K562 (cell line): ENCODE measurements around the gene ICAM2. TPM values are rescaled to one million over a fixed set of nuclear protein-coding genes. Genes with fewer than 3 reads are reported as not detected.

Experiments used
- ATAC-seq: fragments of 200-7000 bp; cut with Tn5 transposase; 3 replicates; pipeline ENCODE4 v1.9.1; 2020; ENCODE audit warnings: moderate library complexity
- BruUV-seq: library from RNA; stranded (reverse); fragments of 400-500 nt; replicated peaks from 2 replicates; lab custom pipeline; 2021; lab: Mats Ljungman, UMichigan
- CTCF ChIA-PET: fragments of 300-600 bp; formaldehyde crosslinking; extraction: SDS; loops from one replicate; lab custom pipeline; 2021; ENCODE audit warnings: low intra/inter-chr PET ratio; lab: Yijun Ruan, JAX
- POLR2A ChIA-PET: fragments of 300-600, 350-650 bp; sonication (Branson Sonifier 250); formaldehyde crosslinking; extraction: SDS; loops from one replicate; lab custom pipeline; 2021; ENCODE audit warnings: antibody characterized with exemption, inconsistent platforms; lab: Yijun Ruan, JAX
- DNase-seq, 4 experiments: peaks; one replicate each; pipeline versions ENCODE4 v3.0.0 to v3.0.0-alpha.2; 2011 to 2018; ENCODE audit warnings: low spot score in 3 of 4, mixed read lengths in 3 of 4; ENCODE audit errors: extremely low read depth in 1 of 4
- FAIRE-seq: peaks from 2 replicates; lab custom pipeline; 2011; peaks lifted over from hg19 to GRCh38; lab: Jason Lieb, UNC
- H2AFZ ChIP-seq: 2 replicates; pipeline ENCODE4 v1.6.0; 2011; ENCODE audit warnings: low read depth, low read length, control low read depth, inconsistent platforms
- H3K27ac ChIP-seq: fragments of 200-600 bp; 3 replicates; pipeline ENCODE4 v1.8.0; 2011; ENCODE audit warnings: low read depth, mild to moderate bottlenecking, control low read depth, inconsistent platforms, low read length, moderate library complexity, mixed read lengths; ENCODE audit errors: extremely low read depth
- H3K27me3 ChIP-seq, 2 experiments: fragments of 300-600 bp in 1 of 2; 2 replicates in 1 of 2; 3 replicates in 1 of 2; pipeline versions ENCODE4 v1.6.0 to v1.8.0; 2011; ENCODE audit warnings: inconsistent platforms in 2 of 2, low read length in 2 of 2, mild to moderate bottlenecking in 1 of 2, mixed read lengths in 1 of 2, moderate library complexity in 1 of 2; ENCODE audit not compliant: control insufficient read depth in 2 of 2, insufficient read depth in 2 of 2
- H3K36me3 ChIP-seq: fragments of 300-600 bp; 3 replicates; pipeline ENCODE4 v1.8.0; 2011; ENCODE audit warnings: mild to moderate bottlenecking, low read length, inconsistent platforms; ENCODE audit not compliant: control insufficient read depth, insufficient read depth
- H3K4me1 ChIP-seq, 2 experiments: fragments of 200-600 bp in 1 of 2; replicated peaks in 1 of 2; 2 replicates in 1 of 2; 3 replicates in 1 of 2; pipeline versions ENCODE4 v1.5.1 to v1.8.0; 2011; ENCODE audit warnings: inconsistent platforms in 2 of 2, low read length in 2 of 2, mild to moderate bottlenecking in 1 of 2, mixed read lengths in 1 of 2, moderate library complexity in 1 of 2; ENCODE audit not compliant: control insufficient read depth in 2 of 2, insufficient read depth in 2 of 2
- H3K4me2 ChIP-seq: 2 replicates; pipeline ENCODE4 v1.6.1; 2011; ENCODE audit warnings: low read length, control low read depth, inconsistent platforms, mixed read lengths; ENCODE audit not compliant: insufficient read depth
- H3K4me3 ChIP-seq: fragments of 200-600 bp; sonication (generic), shearing (Covaris generic); 2 replicates; pipeline ENCODE4 v1.5.1; 2016; ENCODE audit warnings: control low read depth, inconsistent platforms
- H3K79me2 ChIP-seq: fragments of 200-600 bp; 3 replicates; pipeline ENCODE4 v1.8.0; 2011; ENCODE audit warnings: low read length, inconsistent platforms; ENCODE audit not compliant: control insufficient read depth, insufficient read depth
- H3K9ac ChIP-seq, 2 experiments: 2 replicates each; pipeline versions ENCODE4 v1.6.0 to v1.6.1; 2011; ENCODE audit warnings: low read depth in 2 of 2, low read length in 2 of 2, control low read depth in 1 of 2, inconsistent platforms in 1 of 2, mild to moderate bottlenecking in 1 of 2, mixed read lengths in 1 of 2; ENCODE audit not compliant: insufficient read depth in 1 of 2
- H3K9me1 ChIP-seq: one replicate; pipeline ENCODE4 v1.6.0; 2011; ENCODE audit warnings: inconsistent platforms, mild to moderate bottlenecking, low read length, moderate library complexity; ENCODE audit not compliant: control insufficient read depth, insufficient read depth
- H3K9me3 ChIP-seq: replicated peaks from 2 replicates; pipeline ENCODE4 v1.5.1; 2011; ENCODE audit warnings: low read depth, low read length, inconsistent platforms; ENCODE audit not compliant: control insufficient read depth, insufficient read depth
- H4K20me1 ChIP-seq: replicated peaks from 2 replicates; pipeline ENCODE4 v1.6.1; 2011; ENCODE audit warnings: low read length, inconsistent platforms, mixed read lengths; ENCODE audit not compliant: control insufficient read depth, insufficient read depth
- FOXK2 ChIP-seq, 2 experiments: fragments of 450-650 bp; IDR thresholded peaks in 1 of 2; conservative IDR thresholded peaks in 1 of 2; 2 replicates each; pipeline ENCODE4 v1.6.1; 2016; ENCODE audit warnings: low read depth in 2 of 2, mild to moderate bottlenecking in 1 of 2
- PURB ChIP-seq: sonication (generic); formaldehyde crosslinking; IDR thresholded peaks from 2 replicates; pipeline ENCODE4 v1.9.0; 2021; ENCODE audit warnings: low read depth, mild to moderate bottlenecking, missing genetic modification reagents
- SRF ChIP-seq, 2 experiments: fragments of 250-450, 450-650 bp in 1 of 2; sonication (Bioruptor Pico) in 1 of 2; sonication (generic) in 1 of 2; formaldehyde crosslinking; IDR thresholded peaks; 2 replicates each; pipeline versions ENCODE4 v1.5.0 to v1.5.1; 2020 to 2022; ENCODE audit warnings: mild to moderate bottlenecking in 1 of 2, missing genetic modification reagents in 1 of 2
- U2AF1 ChIP-seq: fragments of 200-400 bp; formaldehyde crosslinking; optimal IDR thresholded peaks from 2 replicates; pipeline ENCODE3; 2017; ENCODE audit warnings: mild to moderate bottlenecking, low read depth, low read length, moderate library complexity
- ZNF12 ChIP-seq: sonication (generic); formaldehyde crosslinking; IDR thresholded peaks from 2 replicates; pipeline ENCODE4 v1.4.0; 2020; ENCODE audit warnings: mild to moderate bottlenecking, missing genetic modification reagents
- ZNF347 ChIP-seq: fragments of 450-650 bp; formaldehyde crosslinking; IDR thresholded peaks from 2 replicates; pipeline ENCODE4 v1.4.0; 2020; ENCODE audit warnings: low read depth, mild to moderate bottlenecking, moderate library complexity
- ZNF444 ChIP-seq: fragments of 250-450 bp; sonication (Bioruptor Pico); IDR thresholded peaks from 2 replicates; pipeline ENCODE4 v1.4.0; 2020; ENCODE audit warnings: mild to moderate bottlenecking, moderate library complexity
- WGBS: fragments of 100-300 bp; shearing (Covaris generic); methylation state at CpG from one replicate; pipeline ENCODE4 v1.1.6; 2016; ENCODE audit warnings: low coverage, mixed read lengths; ENCODE audit not compliant: insufficient coverage; ENCODE audit errors: missing lambda C conversion rate; 5-methylcytosine and 5-hydroxymethylcytosine counted together
- in situ Hi-C: fragments of 300-500 bp; cut with MboI; formaldehyde crosslinking; loops from 4 replicates; pipeline ENCODE4 v1.15.0; 2018; ENCODE audit warnings: inconsistent platforms, mixed read lengths
- intact Hi-C: fragments of 100-400 bp; cut with micrococcal nuclease; formaldehyde crosslinking; loops from 2 replicates; pipeline ENCODE4 v1.14.2; 2022
- polyA plus RNA-seq, 8 experiments: library from polyadenylated mRNA; depleted of rRNA in 4 of 8; stranded (reverse) in 5 of 8; unstranded in 3 of 8; fragments of >200 nt; fragmentation: Nextera tagmentation in 2 of 8; fragmentation: Illumina TruSeq in 1 of 8; extraction: Ambion mirVana in 2 of 8; extraction: Trizol in 1 of 8; gene quantifications; 2 replicates each; pipeline versions ENCODE4 v1.2.1 to v1.2.3, GENCODE V29; 2011 to 2014; ENCODE audit warnings: inconsistent platforms in 1 of 8, missing spikeins in 1 of 8
- total RNA-seq, 7 experiments: library from RNA; depleted of rRNA in 6 of 7; stranded (reverse); fragments of >200 nt in 6 of 7; fragmentation: Illumina TruSeq in 2 of 7; extraction: Trizol in 2 of 7; gene quantifications; 2 replicates each; pipeline versions ENCODE4 v1.2.1 to v1.2.3, GENCODE V29; 2011 to 2021; ENCODE audit warnings: low replicate concordance in 1 of 7

ICAM2 gene
- total and polyA plus RNA-seq, 9 of the 15 experiments (the other 6 are each of a cell fraction or from before 2014, with no cell fraction given): 37.9 to 89.4 (median 60.6) TPM

- Histone ChIP-seq H3K79me2 (no peaks in the 10 kb centered on the region), H3K36me3 (peaks cover 67% of the 10 kb centered on the region; the same call in 2 of the 3 replicates), H3K9me3 (no peaks in the 10 kb centered on the region), H3K27ac (no peak overlapping the region), H2AFZ (no peak overlapping the region), H3K9ac (no peak overlapping the region), H3K4me2 (no peak overlapping the region), H3K4me3 (no peak overlapping the region), H3K27me3 (no peaks in the 10 kb centered on the region), H3K9me1 (no peaks in the 10 kb centered on the region), H4K20me1 (no peaks in the 10 kb centered on the region), H3K4me1 (no peaks in the 10 kb centered on the region; a peak in 1 of 5 replicates)
- FAIRE-seq (no peak), DNase-seq (no peak), ATAC-seq (no peak)
- intact Hi-C loops: no loop called here
- ChIA-PET POLR2A (interaction anchor here (0.6 kb wide), 1 partner anchor 25 kb away, joined by 3 read pairs; no protein-coding TSS in a partner anchor), CTCF (no interaction called here)
- in situ Hi-C loops: no loop called here
- 71% methylated on average over 9 of the region's 9 CpGs for WGBS
- no TSS peak for BruUV-seq
- TF ChIP-seq ZNF347 (CRISPR knock-in tag) (no peak), ZNF12 (no peak), PURB (CRISPR knock-in tag) (no peak), SRF (CRISPR knock-in tag; IDR thresholded peaks at IDR 0.05) (no peak), U2AF1 (no peak), ZNF444 (no peak), FOXK2 (conservative IDR thresholded peaks at IDR 0.05 in 1 of 2, IDR thresholded peaks at IDR 0.05 in 1 of 2; ENCODE audit: low read depth in 2 of 2) (no peak)
These were observed 28.4 kb upstream of the ICAM2 start for GRCh38 chr17:64048805-64049204.
